ENCODE results near the gene CHD2. TPM values are rescaled to one million over a fixed set of nuclear protein-coding genes. Genes with fewer than 3 reads are reported as not detected.
"Not testable (repeated sequence)": the region's sequence is repeated elsewhere in the genome, so short reads cannot be mapped to it uniquely, and the experiment has no call there.

Gene CHD2
- polyA plus RNA-seq (ENCODE audit: insufficient read depth in 1 of 5, insufficient read length in 5 of 5, low replicate concordance in 1 of 5) = 100 to 1,000 TPM; 103 to 146 (median 124) TPM
- long read RNA-seq, donor 1, full-length matches to known transcripts = 17 of 55 reads
- long read RNA-seq, donor 1, partial matches to known transcripts = 38 of 55 reads
- long read RNA-seq, donor 1, other reads (novel, unspliced or antisense) = 0 of 55 reads
- long read RNA-seq, donor 2, partial matches to known transcripts = 5 of 8 reads
- long read RNA-seq, donor 2, other reads (novel, unspliced or antisense) = 0 of 8 reads
- long read RNA-seq, donor 3, partial matches to known transcripts = 19 of 24 reads
- long read RNA-seq, donor 3, other reads (novel, unspliced or antisense) = 0 of 24 reads
- long read RNA-seq, donor 4, transcript CHD2-212 (2 exons, 1,740 nt) = major isoform, 17 of 34 reads
- long read RNA-seq, donor 4, partial matches to known transcripts = 15 of 34 reads
- long read RNA-seq, donor 4, other reads (novel, unspliced or antisense) = 0 of 34 reads
- long read RNA-seq, donor 5, transcript CHD2-212 (2 exons, 1,740 nt) = major isoform, 8 of 60 reads
- long read RNA-seq, donor 5, partial matches to known transcripts = 49 of 60 reads
- long read RNA-seq, donor 5, other reads (novel, unspliced or antisense) = 0 of 60 reads
- long read RNA-seq, donor 6, transcript CHD2-212 (2 exons, 1,740 nt) = major isoform, 9 of 67 reads
- long read RNA-seq, donor 6, partial matches to known transcripts = 52 of 67 reads
- long read RNA-seq, donor 6, other reads (novel, unspliced or antisense) = 0 of 67 reads
- long read RNA-seq, donor 7, partial matches to known transcripts = 88 of 93 reads
- long read RNA-seq, donor 7, other reads (novel, unspliced or antisense) = 0 of 93 reads
- long read RNA-seq, donor 8, partial matches to known transcripts = 0 of 2 reads
- long read RNA-seq, donor 8, other reads (novel, unspliced or antisense) = 0 of 2 reads

DNA sequence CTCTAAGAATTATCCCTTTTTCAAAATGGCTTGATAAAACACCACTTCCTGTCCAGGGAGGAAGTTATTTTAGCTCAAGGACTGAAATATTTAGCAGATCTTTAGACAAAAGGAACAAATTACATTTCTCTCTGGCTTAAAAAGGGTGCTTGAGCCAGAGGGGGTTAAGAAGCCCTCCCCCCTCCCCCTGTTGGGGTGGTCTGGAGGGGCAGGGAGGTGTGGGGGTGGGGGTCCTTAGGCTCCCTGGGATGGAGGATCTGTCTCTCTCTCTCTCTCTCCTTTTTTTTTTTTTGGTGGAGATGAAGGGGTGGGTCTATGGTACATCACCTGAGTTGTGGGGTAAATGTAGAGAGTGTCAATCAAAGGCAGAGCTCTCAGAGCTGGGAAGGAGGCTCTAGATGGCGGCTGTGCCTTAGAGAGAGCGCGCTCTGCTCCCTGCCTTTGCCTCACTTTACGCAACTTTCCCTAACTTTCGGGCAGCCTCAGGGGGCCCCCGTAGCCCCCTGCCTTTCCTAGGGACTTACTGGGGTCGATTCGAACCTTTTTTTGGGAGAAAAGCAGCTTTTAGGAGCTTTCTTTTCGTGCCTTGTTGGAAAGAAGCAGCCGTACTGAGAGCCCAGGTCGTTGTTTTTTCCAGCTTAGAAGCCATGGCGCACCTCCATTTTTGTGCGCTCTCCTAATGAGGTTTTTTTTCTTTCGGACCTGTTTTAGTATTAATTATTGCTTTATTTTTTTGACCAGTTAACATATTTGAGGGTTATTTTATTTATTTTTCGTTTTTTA lies at the start of gene CHD2:
Gene CHD2, plus strand, starts transcription at position 377 of the 783 bp plus-strand sequence. CDS start 914 bp downstream, outside the sequence.
- DNase-seq = peak; percentile 82 to 85

- DNase-seq = no peak
Measured at GRCh38 chr15:92853222-92853621, 46.9 kb upstream of the CHD2 start.

- no peak for DNase-seq
Measured at GRCh38 chr15:92861742-92862141, 38.4 kb upstream of the CHD2 start.

GRCh38 chr15:92864127-92864814 lies 35.9 kb upstream of the CHD2 start:
- no peak for DNase-seq

DNA sequence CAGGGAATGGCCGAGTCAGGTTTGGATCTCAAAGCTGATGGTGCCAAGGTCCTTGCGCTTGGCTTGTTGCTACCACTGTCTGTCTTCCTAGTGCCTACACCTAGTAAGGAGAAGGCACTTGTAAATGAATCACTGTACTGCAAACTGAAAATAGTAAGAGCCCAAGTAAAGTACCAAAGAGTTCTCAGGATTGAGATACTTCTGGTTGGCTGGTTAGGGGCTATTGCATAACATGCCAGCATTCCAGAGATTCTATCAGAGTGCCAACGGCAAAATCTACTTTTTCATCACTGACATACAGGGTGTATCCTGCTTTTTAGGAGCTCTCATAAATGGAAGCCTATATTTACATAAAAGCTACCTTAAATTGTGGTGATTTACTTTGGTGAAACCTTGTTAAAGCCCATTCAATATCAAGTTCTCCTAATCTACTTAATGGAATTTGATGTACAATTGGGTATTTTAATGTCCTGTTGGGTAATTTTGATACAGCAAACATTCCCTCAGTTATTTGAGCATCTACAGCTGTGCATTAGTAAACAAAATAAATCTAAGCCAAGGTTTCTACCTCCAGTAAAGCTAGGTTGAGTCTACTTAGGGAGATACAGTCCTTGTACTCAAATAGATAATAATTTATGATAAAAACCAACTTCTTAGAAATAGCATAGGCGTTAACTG lies 30.7 kb upstream of the CHD2 start:
- DNase-seq = no peak

DNA sequence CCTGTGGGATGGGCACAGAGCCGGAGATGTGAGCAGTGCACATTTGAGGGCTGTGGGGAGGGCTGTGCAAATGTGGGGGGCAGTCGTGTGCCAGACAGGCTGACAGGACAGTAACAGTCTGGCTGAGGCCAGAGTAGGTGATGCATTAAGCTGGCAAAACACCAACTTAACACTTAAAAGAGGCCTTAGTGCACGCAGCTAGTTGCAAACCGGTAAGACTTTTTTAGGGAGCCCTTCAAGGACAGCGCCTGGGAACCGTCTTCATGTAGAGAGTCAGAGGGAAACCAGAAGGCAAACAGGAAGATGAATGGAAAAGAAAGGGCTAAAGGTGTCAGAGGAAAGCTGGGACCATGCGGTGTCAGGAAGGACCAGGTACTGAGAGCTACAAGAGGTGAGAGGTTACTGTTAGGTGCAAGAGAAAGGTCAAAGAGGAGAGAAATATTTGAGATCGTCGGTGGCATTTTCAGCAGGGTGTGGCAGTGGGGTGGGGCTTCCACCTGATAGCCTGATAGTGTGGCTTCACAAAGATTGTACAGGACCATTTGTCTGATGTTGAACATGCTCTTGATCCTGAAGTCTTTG lies 30.0 kb upstream of the CHD2 start:
- DNase-seq = no peak

DNA sequence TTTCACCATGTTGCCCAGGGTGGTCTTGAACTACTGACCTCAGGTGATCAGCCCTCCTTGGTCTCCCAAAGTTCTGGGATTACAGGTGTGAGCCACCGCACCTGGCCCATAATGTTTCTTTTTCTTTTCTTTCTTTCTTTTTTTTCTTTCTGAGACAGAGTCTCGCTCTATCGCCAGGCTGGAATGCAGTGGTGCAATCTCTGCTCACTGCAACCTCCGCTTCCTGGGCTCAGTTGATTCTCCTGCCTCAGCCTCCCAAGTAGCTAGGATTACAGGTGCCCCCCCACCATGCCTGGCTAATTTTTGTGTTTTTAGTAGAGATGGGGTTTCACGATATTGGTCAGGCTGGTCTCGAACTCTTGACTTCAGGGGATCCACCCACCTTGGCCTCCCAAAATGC lies 27.2 kb upstream of the CHD2 start:
- not testable (repeated sequence) for DNase-seq

DNA sequence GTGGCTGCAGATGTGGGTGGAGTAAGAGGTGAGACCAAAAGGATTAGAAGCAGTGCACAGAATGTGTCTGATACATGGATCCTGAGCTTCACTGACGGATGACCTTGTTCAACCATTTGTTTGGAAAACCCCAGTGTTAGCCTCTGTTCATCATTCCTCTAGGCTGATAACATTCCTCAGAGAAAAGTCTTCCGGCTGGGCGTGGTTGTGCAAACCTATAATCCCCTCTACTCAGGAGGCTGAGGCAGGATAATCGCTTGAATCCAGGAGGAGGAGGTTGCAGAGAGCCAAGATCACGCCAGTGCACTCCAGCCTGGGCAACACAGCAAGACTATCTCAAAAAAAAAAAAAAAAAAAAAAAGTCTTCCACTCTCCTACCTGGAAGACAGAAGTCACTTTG lies 23.1 kb upstream of the CHD2 start:
- DNase-seq = no peak

- DNase-seq = no peak
Measured at GRCh38 chr15:92877416-92877815, 22.7 kb upstream of the CHD2 start.

- no peak for DNase-seq
Measured at GRCh38 chr15:92878593-92879053, 21.5 kb upstream of the CHD2 start.

GRCh38 chr15:92879949-92880725 lies 20.0 kb upstream of the CHD2 start:
- no peak for DNase-seq

GRCh38 chr15:92880796-92881195 lies 19.3 kb upstream of the CHD2 start:
- DNase-seq = no peak

DNA sequence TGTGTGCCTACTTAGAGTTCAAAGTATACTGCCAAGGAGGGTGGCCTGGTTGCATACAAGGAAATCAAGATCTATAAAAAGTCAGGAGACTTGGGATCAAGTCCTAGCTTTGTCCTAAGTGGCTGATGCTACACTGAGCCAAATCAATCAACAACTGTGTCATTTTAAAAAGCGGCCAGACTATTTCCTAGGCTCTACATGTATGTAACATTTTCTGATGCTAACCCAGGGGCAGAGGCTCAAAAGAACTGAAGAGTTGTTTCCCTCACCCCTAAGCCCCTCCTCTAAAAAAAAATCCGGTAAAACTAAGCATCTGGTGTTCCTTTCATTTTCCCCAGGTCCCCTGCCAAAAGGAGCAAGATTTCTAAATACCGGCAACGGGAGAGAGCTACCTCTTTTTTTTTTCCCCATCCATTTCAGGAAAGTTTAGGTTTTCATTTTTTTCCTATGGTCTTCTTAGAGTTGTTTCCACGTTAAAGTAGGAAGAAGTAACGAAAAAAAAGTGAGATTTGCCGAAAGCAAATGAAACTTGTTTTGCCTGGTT lies 18.8 kb upstream of the CHD2 start:
- DNase-seq = peak in 1 of 2 donors; percentile 57

- DNase-seq = peak; percentile 99 to 100
Measured at GRCh38 chr15:92881802-92882696, 18.1 kb upstream of the CHD2 start.

DNA sequence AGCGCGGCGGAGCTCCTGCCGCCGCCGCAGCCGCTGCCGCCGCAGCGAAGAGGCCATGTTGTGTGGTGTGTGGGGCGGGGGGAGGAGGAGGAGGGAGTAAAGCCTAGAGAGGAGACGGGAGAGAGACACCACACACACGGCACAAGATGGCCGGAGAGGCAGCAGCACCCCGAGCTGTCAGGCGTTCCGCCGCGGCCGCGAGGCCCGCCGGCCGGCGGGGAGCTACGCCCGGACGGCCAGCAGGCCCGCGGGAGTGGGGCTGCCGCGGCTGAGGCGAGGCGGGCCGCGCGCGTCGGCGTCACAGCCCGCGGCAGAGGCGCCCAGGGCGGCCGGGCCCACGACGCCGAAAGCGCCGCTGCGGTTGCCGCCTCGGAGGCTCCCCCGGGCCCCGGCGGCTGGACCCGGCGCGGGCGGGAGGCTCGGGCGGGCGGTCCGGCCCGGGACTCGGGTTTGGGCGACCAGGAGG lies 17.4 kb upstream of the CHD2 start:
- DNase-seq = no peak

DNA sequence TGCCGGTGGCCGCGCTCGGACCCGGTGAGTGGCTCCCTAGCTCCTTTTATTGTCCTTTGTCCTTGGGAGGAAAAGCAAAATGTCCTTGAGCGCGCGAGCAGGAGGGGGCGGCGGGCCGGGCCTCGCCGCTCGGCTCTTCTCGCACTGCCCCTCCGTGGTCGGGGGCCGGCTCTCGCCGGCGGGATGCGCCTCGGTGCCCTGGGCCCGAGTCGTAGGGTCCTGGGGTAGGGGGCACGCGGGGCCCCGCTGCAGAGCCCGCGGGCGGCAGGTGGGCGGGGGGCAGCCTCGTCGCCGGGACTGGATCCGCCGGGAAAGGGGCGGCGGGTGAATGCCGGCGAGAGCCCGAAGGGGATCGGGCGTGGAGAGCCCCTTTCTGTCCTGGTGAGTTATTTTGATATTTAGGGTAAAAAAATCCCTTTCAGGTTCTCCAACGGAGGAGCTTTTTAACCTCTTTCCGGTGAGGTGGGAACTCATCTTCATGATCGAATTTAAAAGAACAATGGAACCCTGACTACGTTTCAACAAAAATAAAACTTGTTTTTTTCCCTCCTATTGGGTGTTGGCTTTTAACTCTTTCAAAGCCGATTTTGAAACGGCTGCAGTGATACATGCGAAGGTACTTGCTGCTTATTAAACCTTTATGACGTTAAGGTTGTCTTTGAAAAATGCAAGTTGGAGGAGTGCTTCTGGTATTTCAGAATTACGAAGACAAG lies 16.8 kb upstream of the CHD2 start:
- DNase-seq = peak; percentile 61 to 68

DNA sequence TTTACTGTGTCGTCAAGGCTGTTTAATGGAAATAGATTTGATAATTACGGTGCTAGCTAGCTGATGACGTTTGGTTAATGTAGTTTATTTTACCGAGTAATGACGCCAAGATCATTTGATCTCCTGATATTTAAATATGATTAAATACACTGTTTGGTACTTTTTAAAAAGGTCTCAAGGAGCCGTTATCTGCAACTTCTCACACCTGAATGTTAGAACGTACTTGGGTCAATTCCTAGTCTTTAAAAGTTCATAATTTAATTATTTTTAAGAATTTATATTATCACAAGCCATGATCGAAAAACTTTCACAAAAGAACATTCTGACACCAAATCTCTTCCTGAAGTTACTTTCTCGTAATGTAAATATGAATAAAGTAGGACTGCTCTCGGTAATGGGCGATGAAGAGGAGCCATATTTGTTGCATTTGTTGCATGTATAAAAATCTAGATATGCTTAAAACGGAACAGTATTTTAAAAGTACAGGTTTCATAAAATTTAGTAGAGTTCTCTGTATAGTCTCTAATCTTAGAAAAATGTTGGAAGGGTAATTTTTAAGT lies 16.2 kb upstream of the CHD2 start:
- no peak for DNase-seq

Measured in right lung (tissue), 10 donors.